GM12878 (cell line): ENCODE data around the gene ZNF566. TPM values are rescaled to one million over a fixed set of nuclear protein-coding genes. Genes with fewer than 3 reads are reported as not detected.
"Not testable (repeated sequence)": the region's sequence is repeated elsewhere in the genome, so short reads cannot be mapped to it uniquely, and the experiment has no call there.

Experiments
- ATAC-seq: fragments of 200-7000 bp; cut with Tn5 transposase; 3 replicates; pipeline ENCODE4 v1.9.1; 2020; ENCODE audit warnings: mild to moderate bottlenecking, moderate library complexity
- BruUV-seq: library from RNA; stranded (reverse); fragments of 400-500 nt; replicated peaks from 2 replicates; lab custom pipeline; 2021; lab: Mats Ljungman, UMichigan
- CTCF ChIA-PET: fragments of 300-600 bp; sonication (Branson Sonifier 250); formaldehyde crosslinking; extraction: SDS; loops from one replicate; lab custom pipeline; 2021; ENCODE audit warnings: inconsistent platforms; lab: Yijun Ruan, JAX
- POLR2A ChIA-PET: fragments of 350-600 bp; formaldehyde crosslinking; extraction: SDS; loops from one replicate; lab custom pipeline; 2021; ENCODE audit warnings: inconsistent platforms; lab: Charles Lee
- RAD21 ChIA-PET: fragments of 300-600 bp; sonication (Branson Sonifier 250); formaldehyde crosslinking; loops from one replicate; lab custom pipeline; 2023; ENCODE audit warnings: antibody characterized with exemption; ENCODE audit not compliant: unreplicated experiment; lab: Charles Lee
- SMC1A ChIA-PET: fragments of 300-600 bp; sonication (Branson Sonifier 250); formaldehyde crosslinking; loops from one replicate; lab custom pipeline; 2023; ENCODE audit not compliant: unreplicated experiment, uncharacterized antibody; lab: Charles Lee
- DNase-seq: peaks from one replicate; pipeline ENCODE4 v3.0.0-alpha.2; 2011; ENCODE audit warnings: low read depth, low spot score
- FAIRE-seq: peaks from 3 replicates; lab custom pipeline; 2011; peaks lifted over from hg19 to GRCh38; lab: Jason Lieb, UNC
- H2AFZ ChIP-seq: 2 replicates; pipeline ENCODE4 v1.6.0; 2011; ENCODE audit warnings: low read depth, low read length, control low read depth; ENCODE audit not compliant: control insufficient read depth
- H3K27ac ChIP-seq: 2 replicates; pipeline ENCODE4 v1.5.1; 2011; ENCODE audit warnings: control low read depth; ENCODE audit not compliant: control insufficient read depth, insufficient read depth
- H3K27me3 ChIP-seq, 2 experiments: replicated peaks in 1 of 2; 2 replicates each; pipeline versions ENCODE4 v1.6.0 to v1.6.1; 2011; ENCODE audit warnings: low read length in 1 of 2; ENCODE audit not compliant: control insufficient read depth in 2 of 2, insufficient read depth in 2 of 2
- H3K36me3 ChIP-seq, 2 experiments: 2 replicates each; pipeline ENCODE4 v1.5.1; 2011; ENCODE audit warnings: low read length in 1 of 2; ENCODE audit not compliant: control insufficient read depth in 2 of 2, insufficient read depth in 2 of 2
- H3K4me1 ChIP-seq: 2 replicates; pipeline ENCODE4 v1.6.1; 2011; ENCODE audit warnings: mild to moderate bottlenecking, low read length, moderate library complexity, mixed read lengths; ENCODE audit not compliant: control insufficient read depth, insufficient read depth
- H3K4me2 ChIP-seq: 2 replicates; pipeline ENCODE4 v1.6.0; 2011; ENCODE audit warnings: control low read depth; ENCODE audit not compliant: control insufficient read depth, insufficient read depth
- H3K4me3 ChIP-seq: fragments of 200-600 bp; sonication (generic); 2 replicates; pipeline ENCODE4 v1.5.1; 2016
- H3K79me2 ChIP-seq: 2 replicates; pipeline ENCODE4 v1.6.0; 2011; ENCODE audit warnings: low read length; ENCODE audit not compliant: control insufficient read depth, insufficient read depth
- H3K9ac ChIP-seq: 2 replicates; pipeline ENCODE4 v1.8.0; 2011; ENCODE audit warnings: low read length, control low read depth, mixed read lengths; ENCODE audit not compliant: control insufficient read depth, insufficient read depth
- H3K9me3 ChIP-seq: replicated peaks from 3 replicates; pipeline ENCODE4 v1.5.1; 2011; ENCODE audit warnings: mild to moderate bottlenecking, low read length; ENCODE audit not compliant: control insufficient read depth, insufficient read depth
- H4K20me1 ChIP-seq: 2 replicates; pipeline ENCODE4 v1.6.0; 2011; ENCODE audit not compliant: control insufficient read depth, insufficient read depth
- BHLHE40 ChIP-seq, 2 experiments: fragments of 450-650 bp in 1 of 2; IDR thresholded peaks; 2 replicates each; pipeline ENCODE4 v1.6.1; 2011 to 2017; ENCODE audit warnings: low read depth in 2 of 2, borderline replicate concordance in 1 of 2, improper control_type of control experiment in 1 of 2, low read length in 1 of 2, mild to moderate bottlenecking in 1 of 2
- EED ChIP-seq: sonication (generic); IDR thresholded peaks from 2 replicates; pipeline ENCODE4 v1.6.1; 2016; ENCODE audit warnings: antibody characterized with exemption, low read depth
- IKZF1 ChIP-seq: fragments of 450-650 bp; conservative IDR thresholded peaks from 2 replicates; pipeline ENCODE4 v1.6.1; 2017; ENCODE audit warnings: antibody characterized with exemption, mild to moderate bottlenecking
- IKZF2 ChIP-seq, 2 experiments: fragments of 450-650 bp; IDR thresholded peaks; 2 replicates each; pipeline ENCODE4 v1.6.1; 2017; ENCODE audit warnings: mild to moderate bottlenecking in 2 of 2, moderate library complexity in 2 of 2
- MEF2B ChIP-seq: fragments of 450-650 bp; IDR thresholded peaks from 2 replicates; pipeline ENCODE4 v1.6.1; 2018; ENCODE audit warnings: mild to moderate bottlenecking, moderate library complexity; ENCODE audit not compliant: partially characterized antibody, poor library complexity, severe bottlenecking
- PAX5 ChIP-seq: IDR thresholded peaks from 2 replicates; pipeline ENCODE4 v1.6.1; 2011; ENCODE audit warnings: low read depth, low read length, borderline replicate concordance
- RAD21 ChIP-seq: IDR thresholded peaks from 2 replicates; pipeline ENCODE4 v1.6.1; 2011; ENCODE audit warnings: mild to moderate bottlenecking, low read depth, low read length, moderate library complexity; ENCODE audit not compliant: insufficient read depth
- RAD51 ChIP-seq: fragments of 450-650 bp; IDR thresholded peaks from 2 replicates; pipeline ENCODE4 v1.6.1; 2016; ENCODE audit warnings: moderate library complexity, mild to moderate bottlenecking, inconsistent platforms
- RUNX3 ChIP-seq: IDR thresholded peaks from 2 replicates; pipeline ENCODE4 v1.6.1; 2012; ENCODE audit warnings: low read length, inconsistent platforms
- SMC3 ChIP-seq: IDR thresholded peaks from 2 replicates; pipeline ENCODE4 v1.6.1; 2011; ENCODE audit warnings: low read length, improper control_type of control experiment, borderline replicate concordance
- TCF12 ChIP-seq: IDR thresholded peaks from 2 replicates; pipeline ENCODE4 v1.6.1; 2011; ENCODE audit warnings: low read depth, mild to moderate bottlenecking, low read length
- WGBS: methylation state at CpG from one replicate; pipeline ENCODE4 v1.1.6; 2016; ENCODE audit warnings: low lambda C conversion rate; ENCODE audit not compliant: insufficient replicate concordance, insufficient coverage; ENCODE audit errors: missing lambda C conversion rate; 5-methylcytosine and 5-hydroxymethylcytosine counted together
- in situ Hi-C: fragments of 300-500 bp; cut with MboI; formaldehyde crosslinking; loops from 9 replicates; pipeline ENCODE4 v1.14.3; 2018; ENCODE audit warnings: mixed read lengths
- intact Hi-C: fragments of 100-400 bp; cut with micrococcal nuclease; formaldehyde crosslinking; loops from one replicate; pipeline ENCODE4 v1.14.2; 2022; ENCODE audit not compliant: unreplicated experiment
- polyA plus RNA-seq, 11 experiments: library from polyadenylated mRNA; depleted of rRNA in 4 of 11; unstranded in 6 of 11; stranded (reverse) in 5 of 11; fragments of >200 nt; fragmentation: Nextera tagmentation in 4 of 11; fragmentation: Illumina TruSeq in 1 of 11; extraction: Ambion mirVana in 4 of 11; extraction: Trizol in 1 of 11; gene quantifications; 1 replicate in 1 of 11; 2 replicates in 10 of 11; pipeline versions ENCODE4 v1.2.1 to v1.2.3, GENCODE V29; 2011 to 2016; ENCODE audit warnings: inconsistent platforms in 2 of 11, missing spikeins in 2 of 11, low read depth in 1 of 11
- total RNA-seq, 4 experiments: library from RNA; depleted of rRNA in 3 of 4; stranded (reverse); fragments of >200 nt in 3 of 4; fragmentation: Illumina TruSeq in 1 of 4; extraction: Trizol in 1 of 4; gene quantifications; 2 replicates each; pipeline versions ENCODE4 v1.2.1 to v1.2.3, GENCODE V29; 2013 to 2021
- TF ChIP-seq, protein P1 (sequence below), 3 experiments: IDR thresholded peaks in 2 of 3; conservative IDR thresholded peaks in 1 of 3; 2 replicates each; pipeline ENCODE4 v1.5.1; 2011; ENCODE audit warnings: low read depth in 3 of 3, low read length in 3 of 3, mild to moderate bottlenecking in 3 of 3, control low read depth in 2 of 3, moderate library complexity in 2 of 3, inconsistent platforms in 1 of 3, mixed read lengths in 1 of 3; ENCODE audit not compliant: control insufficient read depth in 2 of 3, insufficient read depth in 1 of 3; ENCODE audit errors: extremely low read depth in 1 of 3

The ZNF566 gene
- total and polyA plus RNA-seq, 10 of the 15 experiments (the other 5 are each of a cell fraction or from before 2014, with no cell fraction given) = 2.5 to 5.8 (median 3.9) TPM

DNA sequence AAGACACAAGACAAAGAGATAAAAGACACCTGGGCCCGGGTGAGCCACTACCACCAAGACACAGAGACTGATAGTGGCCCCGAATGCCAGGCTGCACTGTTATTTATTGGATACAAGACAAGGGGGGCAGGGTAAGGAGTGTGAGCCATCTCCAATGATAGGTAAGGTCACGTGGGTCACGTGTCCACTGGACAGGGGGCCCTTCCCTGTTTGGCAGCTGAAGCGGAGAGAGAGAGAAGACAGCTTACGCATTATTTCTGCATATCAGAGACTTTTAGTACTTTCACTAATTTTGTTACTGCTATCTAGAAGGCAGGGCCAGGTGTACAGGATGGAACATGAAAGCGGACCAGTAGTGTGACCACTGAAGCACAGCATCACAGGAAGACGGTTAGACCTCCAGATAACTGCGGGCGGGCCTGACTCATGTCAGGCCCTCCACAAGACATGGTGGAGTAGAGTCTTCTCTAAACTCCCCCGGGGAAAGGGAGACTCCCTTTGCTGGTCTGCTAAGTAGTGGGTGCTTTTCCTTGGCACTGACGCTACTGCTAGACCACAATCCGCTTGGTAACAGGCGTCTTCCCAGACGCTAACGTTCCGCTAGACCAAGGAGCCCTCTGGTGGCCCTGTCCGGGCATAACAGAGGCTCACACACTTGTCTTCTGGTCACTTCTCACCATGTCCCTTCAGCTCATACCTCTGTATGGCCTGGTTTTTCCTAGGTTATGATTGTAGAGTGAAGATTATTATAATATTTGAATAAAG is 3.5 kb upstream of the ZNF566 start:
- FAIRE-seq, POLR2A ChIA-PET, H3K36me3 ChIP-seq, H3K9ac ChIP-seq, CTCF ChIA-PET, H4K20me1 ChIP-seq, ATAC-seq, H3K4me1 ChIP-seq, H3K4me2 ChIP-seq, H2AFZ ChIP-seq, BruUV-seq, RAD21 ChIA-PET, in situ Hi-C loops, H3K79me2 ChIP-seq, H3K4me3 ChIP-seq, H3K27me3 ChIP-seq, H3K9me3 ChIP-seq: not testable (repeated sequence)
- SMC1A ChIA-PET = interaction anchor here (1.0 to 1.2 kb wide), 2 partner anchors 73 to 115 kb away, joined by 3 read pairs; no protein-coding TSS in a partner anchor
- TF ChIP-seq, protein P1, sequence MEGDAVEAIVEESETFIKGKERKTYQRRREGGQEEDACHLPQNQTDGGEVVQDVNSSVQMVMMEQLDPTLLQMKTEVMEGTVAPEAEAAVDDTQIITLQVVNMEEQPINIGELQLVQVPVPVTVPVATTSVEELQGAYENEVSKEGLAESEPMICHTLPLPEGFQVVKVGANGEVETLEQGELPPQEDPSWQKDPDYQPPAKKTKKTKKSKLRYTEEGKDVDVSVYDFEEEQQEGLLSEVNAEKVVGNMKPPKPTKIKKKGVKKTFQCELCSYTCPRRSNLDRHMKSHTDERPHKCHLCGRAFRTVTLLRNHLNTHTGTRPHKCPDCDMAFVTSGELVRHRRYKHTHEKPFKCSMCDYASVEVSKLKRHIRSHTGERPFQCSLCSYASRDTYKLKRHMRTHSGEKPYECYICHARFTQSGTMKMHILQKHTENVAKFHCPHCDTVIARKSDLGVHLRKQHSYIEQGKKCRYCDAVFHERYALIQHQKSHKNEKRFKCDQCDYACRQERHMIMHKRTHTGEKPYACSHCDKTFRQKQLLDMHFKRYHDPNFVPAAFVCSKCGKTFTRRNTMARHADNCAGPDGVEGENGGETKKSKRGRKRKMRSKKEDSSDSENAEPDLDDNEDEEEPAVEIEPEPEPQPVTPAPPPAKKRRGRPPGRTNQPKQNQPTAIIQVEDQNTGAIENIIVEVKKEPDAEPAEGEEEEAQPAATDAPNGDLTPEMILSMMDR (IDR thresholded peaks at IDR 0.05 in 2 of 3, conservative IDR thresholded peaks at IDR 0.05 in 1 of 3; ENCODE audit: control insufficient read depth in 2 of 3, extremely low read depth in 1 of 3, insufficient read depth in 1 of 3, low read depth in 3 of 3, low read length in 3 of 3) = peak; percentile 26 to 61 (median 49); a peak in 4 of 6 replicates
- TF ChIP-seq BHLHE40 (IDR thresholded peaks at IDR 0.05; ENCODE audit: borderline replicate concordance in 1 of 2, low read depth in 2 of 2, low read length in 1 of 2) = peak in 1 of 2 experiments; percentile 51; a peak in 1 of 4 replicates
- peak; percentile 23; the same call in 1 of the 2 replicates for TF ChIP-seq IKZF1
- peak; percentile 63; the same call in 1 of the 2 replicates for TF ChIP-seq RAD51
- TF ChIP-seq SMC3 = peak; percentile 40; the same call in 1 of the 2 replicates
- peak; percentile 46; the same call in 1 of the 2 replicates for TF ChIP-seq RAD21
- TF ChIP-seq TCF12 = 0 out of 2 replicates have a peak, but pooled peaks have one; percentile 27
- TF ChIP-seq IKZF2 (IDR thresholded peaks at IDR 0.05) = peak; percentile 51 to 53; a peak in 2 of 4 replicates
- peak; percentile 24 for TF ChIP-seq MEF2B
- peak; percentile 43; the same call in 1 of the 2 replicates for TF ChIP-seq PAX5
- peak; percentile 39; the same call in 1 of the 2 replicates for TF ChIP-seq RUNX3
- TF ChIP-seq EED = peak; percentile 25; the same call in 1 of the 2 replicates
- peak; percentile 38 for DNase-seq
- H3K27ac ChIP-seq = peak overlapping the region; percentile 25; the same call in 1 of the 2 replicates
- WGBS = 5% methylated on average over 18 of the region's 18 CpGs
- intact Hi-C loops = loop anchor here (5.0 kb wide), 2 partner anchors 34 to 116 kb away; partner anchors contain the start of genes ZFP14 and ZNF260

DNA sequence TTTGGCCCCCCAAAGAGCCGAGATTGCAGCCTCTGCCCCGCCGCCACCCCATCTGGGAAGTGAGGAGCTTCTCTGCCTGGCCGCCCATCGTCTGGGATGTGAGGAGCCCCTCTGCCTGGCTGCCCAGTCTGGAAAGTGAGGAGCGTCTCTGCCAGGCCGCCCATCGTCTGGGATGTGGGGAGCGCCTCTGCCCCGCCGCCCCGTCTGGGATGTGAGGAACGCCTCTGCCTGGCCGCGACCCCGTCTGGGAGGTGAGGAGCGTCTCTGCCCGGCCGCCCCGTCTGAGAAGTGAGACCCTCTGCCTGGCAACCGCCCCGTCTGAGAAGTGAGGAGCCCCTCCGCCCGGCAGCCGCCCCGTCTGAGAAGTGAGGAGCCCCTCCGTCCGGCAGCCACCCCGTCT is 1.5 kb upstream of the ZNF566 start:
- RAD21 ChIA-PET, ATAC-seq, H3K79me2 ChIP-seq, DNase-seq, SMC1A ChIA-PET, H3K4me1 ChIP-seq, H3K9ac ChIP-seq, H3K9me3 ChIP-seq, BruUV-seq, POLR2A ChIA-PET, FAIRE-seq, H3K4me3 ChIP-seq, H2AFZ ChIP-seq, H3K4me2 ChIP-seq, in situ Hi-C loops, H3K36me3 ChIP-seq, CTCF ChIA-PET, H4K20me1 ChIP-seq, H3K27me3 ChIP-seq: not testable (repeated sequence)
- intact Hi-C loops = loop anchor here (5.0 kb wide), 2 partner anchors 36 to 114 kb away; partner anchors contain the start of genes ZFP14 and ZNF260
- 45% methylated on average over 16 of the region's 29 CpGs for WGBS
- H3K27ac ChIP-seq = 0 out of 2 replicates have a peak overlapping the region, but pooled peaks have one; percentile 25
